ENCODE data around the gene CSRNP2. TPM values are rescaled to one million over a fixed set of nuclear protein-coding genes. Genes with fewer than 3 reads are reported as not detected.
"Not testable (repeated sequence)": the region's sequence is repeated elsewhere in the genome, so short reads cannot be mapped to it uniquely, and the experiment has no call there.

Gene CSRNP2
- total RNA-seq, 1 donor from 2014 or later = 32.5 TPM

GRCh38 chr12:51027342-51027835 lies 56.0 kb downstream of the CSRNP2 start:
- no peak for DNase-seq (ENCODE audit: low spot score)

GRCh38 chr12:51025836-51026638 lies 57.4 kb downstream of the CSRNP2 start, which contains the start of gene SLC11A2:
Gene SLC11A2, minus strand, starts transcription at chr12:51026384. Its CDS starts 15,656 bp downstream, at chr12:51010728.
- DNase-seq (ENCODE audit: low spot score) = peak; percentile 95

- DNase-seq (ENCODE audit: low spot score) = no peak
These were observed 58.0 kb downstream of the CSRNP2 start for GRCh38 chr12:51025338-51025835.

GRCh38 chr12:51023625-51024382 lies 59.6 kb downstream of the CSRNP2 start:
- no peak for DNase-seq (ENCODE audit: low spot score)

GRCh38 chr12:51021694-51022093 lies 61.7 kb downstream of the CSRNP2 start:
- no peak for DNase-seq (ENCODE audit: low spot score)

- DNase-seq (ENCODE audit: low spot score) = no peak
These were observed 62.8 kb downstream of the CSRNP2 start for GRCh38 chr12:51020448-51021182.

GRCh38 chr12:51019927-51020326 lies 63.5 kb downstream of the CSRNP2 start:
- no peak for DNase-seq (ENCODE audit: low spot score)

- DNase-seq (ENCODE audit: low spot score) = no peak
These were observed 64.4 kb downstream of the CSRNP2 start for GRCh38 chr12:51018956-51019355.

- DNase-seq (ENCODE audit: low spot score) = no peak
These were observed 65.9 kb downstream of the CSRNP2 start for GRCh38 chr12:51017452-51017851.

- not testable (repeated sequence) for DNase-seq (ENCODE audit: low spot score)
These were observed 68.9 kb downstream of the CSRNP2 start for GRCh38 chr12:51014467-51014866.

GRCh38 chr12:51013441-51013840 lies 70.0 kb downstream of the CSRNP2 start:
- DNase-seq (ENCODE audit: low spot score) = no peak

- no peak for DNase-seq (ENCODE audit: low spot score)
These were observed 70.7 kb downstream of the CSRNP2 start for GRCh38 chr12:51012570-51013236.

- DNase-seq (ENCODE audit: low spot score) = no peak
These were observed 71.4 kb downstream of the CSRNP2 start for GRCh38 chr12:51011955-51012354.

Other genes with a start within 250 kb of the CSRNP2 start
- gene TMPRSS12, start 240.7 kb downstream of the CSRNP2 start, total RNA-seq = not detected
- gene HIGD1C, start 131.1 kb downstream of the CSRNP2 start, total RNA-seq = not detected
- 56.1 TPM for gene SLC11A2, start 57.2 kb downstream of the CSRNP2 start, total RNA-seq
- gene LETMD1, start 35.3 kb downstream of the CSRNP2 start, total RNA-seq = 64.0 TPM
- 31.8 TPM for gene TFCP2, start 89.5 kb upstream of the CSRNP2 start, total RNA-seq
- 12.4 TPM for gene POU6F1, start 134.5 kb upstream of the CSRNP2 start, total RNA-seq
- gene DAZAP2, start 155.2 kb upstream of the CSRNP2 start, total RNA-seq = 263 TPM
- gene SMAGP, start 186.8 kb upstream of the CSRNP2 start, total RNA-seq = 40.4 TPM
- gene BIN2, start 240.6 kb upstream of the CSRNP2 start, total RNA-seq = 9.8 TPM